ENCODE data around the gene PCBP3. TPM values are rescaled to one million over a fixed set of nuclear protein-coding genes. Genes with fewer than 3 reads are reported as not detected.

PCBP3 gene
- total and polyA plus RNA-seq, 2 donors (not counting 3 experiments of a cell fraction or from before 2014, with no cell fraction given): 0.06 to 1.1 TPM

GRCh38 chr21:45872471-45872870 lies 228.9 kb downstream of the PCBP3 start:
- BruUV-seq (replicated peaks): no TSS peak
- dilution Hi-C loops (cut with MboI; ENCODE audit: extremely low pct_ligation_motif_present, low sequenced_read_pairs): no loop called here
- H3K27ac ChIP-seq (ENCODE audit: insufficient read depth, low read depth, low read length): no peak overlapping the region
- no peaks in the 10 kb centered on the region for H3K27me3 ChIP-seq (ENCODE audit: control insufficient read depth in 2 of 2, insufficient read depth in 2 of 2, low read length in 2 of 2)
- FAIRE-seq (no peak), DNase-seq (ENCODE audit: low read depth, low spot score) (no peak)
- no peaks in the 10 kb centered on the region for H3K79me2 ChIP-seq (ENCODE audit: control insufficient read depth, insufficient read depth, low read length)
- no peaks in the 10 kb centered on the region for H3K4me1 ChIP-seq (ENCODE audit: control insufficient read depth, extremely low read depth, insufficient read depth, low read length)
- H2AFZ ChIP-seq (ENCODE audit: low read depth, low read length): no peak overlapping the region
- H3K4me2 ChIP-seq (ENCODE audit: insufficient read depth, low read length): no peak overlapping the region
- TF ChIP-seq POLR2A (IDR thresholded peaks at IDR 0.05; ENCODE audit: low read depth, low read length) (no peak), MAX (IDR thresholded peaks at IDR 0.05; ENCODE audit: insufficient read depth, insufficient read length) (no peak), FOS (IDR thresholded peaks at IDR 0.05; ENCODE audit: borderline replicate concordance, insufficient read depth, low read length) (no peak), EZH2 (IDR thresholded peaks at IDR 0.05; ENCODE audit: borderline replicate concordance, low read depth, low read length, severe bottlenecking) (no peak), JUN (IDR thresholded peaks at IDR 0.05; ENCODE audit: borderline replicate concordance, insufficient read depth, insufficient read length, low read depth) (no peak), MYC (IDR thresholded peaks at IDR 0.05; ENCODE audit: low read depth, low read length) (no peak), POLR2AphosphoS5 (IDR thresholded peaks at IDR 0.05; ENCODE audit: insufficient read depth, low read depth, low read length) (no peak)
- TF ChIP-seq, protein P1, sequence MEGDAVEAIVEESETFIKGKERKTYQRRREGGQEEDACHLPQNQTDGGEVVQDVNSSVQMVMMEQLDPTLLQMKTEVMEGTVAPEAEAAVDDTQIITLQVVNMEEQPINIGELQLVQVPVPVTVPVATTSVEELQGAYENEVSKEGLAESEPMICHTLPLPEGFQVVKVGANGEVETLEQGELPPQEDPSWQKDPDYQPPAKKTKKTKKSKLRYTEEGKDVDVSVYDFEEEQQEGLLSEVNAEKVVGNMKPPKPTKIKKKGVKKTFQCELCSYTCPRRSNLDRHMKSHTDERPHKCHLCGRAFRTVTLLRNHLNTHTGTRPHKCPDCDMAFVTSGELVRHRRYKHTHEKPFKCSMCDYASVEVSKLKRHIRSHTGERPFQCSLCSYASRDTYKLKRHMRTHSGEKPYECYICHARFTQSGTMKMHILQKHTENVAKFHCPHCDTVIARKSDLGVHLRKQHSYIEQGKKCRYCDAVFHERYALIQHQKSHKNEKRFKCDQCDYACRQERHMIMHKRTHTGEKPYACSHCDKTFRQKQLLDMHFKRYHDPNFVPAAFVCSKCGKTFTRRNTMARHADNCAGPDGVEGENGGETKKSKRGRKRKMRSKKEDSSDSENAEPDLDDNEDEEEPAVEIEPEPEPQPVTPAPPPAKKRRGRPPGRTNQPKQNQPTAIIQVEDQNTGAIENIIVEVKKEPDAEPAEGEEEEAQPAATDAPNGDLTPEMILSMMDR (IDR thresholded peaks at IDR 0.05; ENCODE audit: extremely low read depth in 1 of 2, insufficient read depth in 1 of 2, low read depth in 1 of 2, low read length in 2 of 2): no peak
- intact Hi-C loops (cut with micrococcal nuclease): no loop called here
- no peaks in the 10 kb centered on the region for H3K36me3 ChIP-seq (ENCODE audit: control insufficient read depth in 2 of 2, extremely low read depth in 1 of 2, insufficient read depth in 2 of 2, low read length in 2 of 2)
- ChIA-PET POLR2A (no interaction called here), CTCF (no interaction called here)
- H3K9me1 ChIP-seq (replicated peaks; ENCODE audit: control insufficient read depth, extremely low read depth, insufficient read depth, low read length): no peaks in the 10 kb centered on the region
- H4K20me1 ChIP-seq (replicated peaks; ENCODE audit: control insufficient read depth, extremely low read depth, insufficient read depth, low read length): no peaks in the 10 kb centered on the region
- no peaks in the 10 kb centered on the region for H3K9me3 ChIP-seq (replicated peaks; ENCODE audit: control insufficient read depth, insufficient read depth, low read length)
- H3K4me3 ChIP-seq (replicated peaks in 1 of 3; ENCODE audit: insufficient read depth in 1 of 3, low read depth in 1 of 3, low read length in 3 of 3): no peak overlapping the region
- no peak overlapping the region for H3K9ac ChIP-seq (replicated peaks; ENCODE audit: extremely low read depth, insufficient read depth, low read length)

Measured in endothelial cell of umbilical vein (primary cell).